Mucosa of descending colon (tissue), 3 donors: ENCODE measurements around the gene MRGPRD. TPM values are rescaled to one million over a fixed set of nuclear protein-coding genes. Genes with fewer than 3 reads are reported as not detected.

Experiments used
- ATAC-seq: fragments of 200-7000 bp; cut with Tn5 transposase; one replicate; pipeline ENCODE4 v1.9.1; 2020; ENCODE audit warnings: mild to moderate bottlenecking, moderate library complexity
- DNase-seq, 3 donors: peaks; one replicate each; pipeline ENCODE4 v3.0.0-alpha.2; 2020
- H3K36me3 ChIP-seq: fragments of 200-600 bp; one replicate; pipeline ENCODE4 v1.8.0; 2021; ENCODE audit warnings: low read depth, mild to moderate bottlenecking
- H3K4me1 ChIP-seq: fragments of 200-600 bp; one replicate; pipeline ENCODE4 v1.8.0; 2021; ENCODE audit warnings: low read depth, mild to moderate bottlenecking
- H3K4me3 ChIP-seq: fragments of 200-600 bp; one replicate; pipeline ENCODE4 v1.8.0; 2021; ENCODE audit warnings: mild to moderate bottlenecking
- H3K9me3 ChIP-seq: fragments of 200-600 bp; one replicate; pipeline ENCODE4 v1.8.0; 2021; ENCODE audit warnings: mild to moderate bottlenecking
- CTCF ChIP-seq: fragments of 200-600 bp; IDR thresholded peaks from one replicate; pipeline ENCODE4 v1.8.0; 2022; ENCODE audit warnings: antibody characterized with exemption, mild to moderate bottlenecking
- intact Hi-C, 2 donors: fragments of 100-400 bp; cut with DNase I in 1 of 2; cut with micrococcal nuclease in 1 of 2; formaldehyde crosslinking; loops; one replicate each; pipeline versions ENCODE4 v1.11.0 to v1.11.1; 2022; cut with DNase I, micrococcal nuclease
- total RNA-seq, 3 donors: library from RNA; stranded (reverse); fragmentation: NEBNext Ultra II Directional in 2 of 3; extraction: Animal tissue kit (Norgen Biotek cat#: 25700) in 2 of 3; gene quantifications; one replicate each; pipeline versions ENCODE4 v1.2.1 to v1.2.4, GENCODE V29; 2021 to 2023
- donor health status: DM: no; HTN: no; CAD: no; lungs with moderate emphysema.
- donor health status: DM: no; HTN: no; CAD: no.
- donor health status: DM: no; HTN: yes; CAD: no.

MRGPRD gene
- total RNA-seq, 3 donors from 2014 or later = 0.41 TPM; not detected in 2

- no peak for DNase-seq
- ATAC-seq = no peak
- no peaks in the 10 kb centered on the region for H3K9me3 ChIP-seq
- H3K36me3 ChIP-seq = no peaks in the 10 kb centered on the region
- intact Hi-C loops = no loop called here
- no peak overlapping the region for H3K4me3 ChIP-seq
- H3K4me1 ChIP-seq = no peaks in the 10 kb centered on the region
- no peak for TF ChIP-seq CTCF
Observed at GRCh38 chr11:68978931-68979594, 1.7 kb downstream of the MRGPRD start.

GRCh38 chr11:68978626-68978930 lies 2.2 kb downstream of the MRGPRD start:
- TF ChIP-seq CTCF = no peak
- ATAC-seq (no peak), DNase-seq (no peak)
- intact Hi-C loops = no loop called here
- H3K9me3 ChIP-seq = no peaks in the 10 kb centered on the region
- no peak overlapping the region for H3K4me3 ChIP-seq
- H3K4me1 ChIP-seq = no peaks in the 10 kb centered on the region
- H3K36me3 ChIP-seq = no peaks in the 10 kb centered on the region

- no peaks in the 10 kb centered on the region for H3K4me1 ChIP-seq
- no peak overlapping the region for H3K4me3 ChIP-seq
- no peak for TF ChIP-seq CTCF
- no peaks in the 10 kb centered on the region for H3K9me3 ChIP-seq
- H3K36me3 ChIP-seq = no peaks in the 10 kb centered on the region
- ATAC-seq (no peak), DNase-seq (no peak)
- intact Hi-C loops = no loop called here
Observed at GRCh38 chr11:68977781-68978625, 2.8 kb downstream of the MRGPRD start.

DNA sequence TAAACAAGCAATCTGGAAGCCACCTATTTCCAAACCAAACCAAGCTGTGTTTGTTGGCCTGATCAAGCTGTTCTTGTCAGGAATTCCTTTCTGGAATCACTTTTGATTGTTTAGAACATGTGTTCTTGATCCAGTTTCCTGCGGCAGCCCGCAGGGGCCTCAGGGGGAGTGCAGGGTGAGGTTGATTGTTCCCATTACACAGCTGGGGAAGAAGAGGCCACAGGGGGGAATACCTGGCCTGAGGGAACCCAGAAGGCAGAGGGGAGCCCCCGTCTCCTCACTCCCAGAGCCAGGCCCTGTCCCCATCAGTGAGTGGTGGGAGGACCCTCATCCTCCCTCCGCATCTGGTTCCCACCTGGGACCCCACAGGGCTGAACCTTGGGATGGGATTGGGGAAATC lies 4.2 kb downstream of the MRGPRD start:
- intact Hi-C loops = no loop called here
- no peaks in the 10 kb centered on the region for H3K36me3 ChIP-seq
- TF ChIP-seq CTCF = no peak
- no peaks in the 10 kb centered on the region for H3K4me1 ChIP-seq
- no peak overlapping the region for H3K4me3 ChIP-seq
- no peak for DNase-seq
- H3K9me3 ChIP-seq = no peaks in the 10 kb centered on the region
- no peak for ATAC-seq

GRCh38 chr11:68976095-68976494 lies 4.7 kb downstream of the MRGPRD start:
- DNase-seq (no peak), ATAC-seq (no peak)
- intact Hi-C loops = no loop called here
- no peak for TF ChIP-seq CTCF
- H3K4me1 ChIP-seq = no peaks in the 10 kb centered on the region
- no peaks in the 10 kb centered on the region for H3K9me3 ChIP-seq
- H3K36me3 ChIP-seq = no peaks in the 10 kb centered on the region
- H3K4me3 ChIP-seq = no peak overlapping the region
